AG04450 (cell line): Measurements from ENCODE around the gene L2HGDH. TPM values are rescaled to one million over a fixed set of nuclear protein-coding genes. Genes with fewer than 3 reads are reported as not detected.

ENCODE experiments used
- CTCF ChIA-PET: fragments of 300-600, 350-600 bp; formaldehyde crosslinking; extraction: SDS; loops from one replicate; lab custom pipeline; 2022; ENCODE audit warnings: antibody characterized with exemption, inconsistent platforms; lab: Charles Lee
- POLR2A ChIA-PET: fragments of 350-600 bp; formaldehyde crosslinking; extraction: SDS; loops from one replicate; lab custom pipeline; 2021; ENCODE audit warnings: antibody characterized with exemption, inconsistent platforms; lab: Yijun Ruan, JAX
- DNase-seq: peaks from one replicate; pipeline ENCODE4 v3.0.0-alpha.2; 2011; ENCODE audit warnings: low read depth, low spot score
- H3K27ac ChIP-seq: one replicate; pipeline ENCODE4 v1.5.1; 2012; ENCODE audit warnings: low read depth, low read length, control low read depth
- H3K27me3 ChIP-seq: one replicate; pipeline ENCODE4 v1.6.0; 2012; ENCODE audit warnings: low read length; ENCODE audit not compliant: control insufficient read depth, insufficient read depth
- H3K4me3 ChIP-seq: 2 replicates; pipeline ENCODE4 v1.5.1; 2011; ENCODE audit warnings: mild to moderate bottlenecking, low read depth, low read length, control low read depth
- H3K9me3 ChIP-seq: 2 replicates; pipeline ENCODE4 v1.5.1; 2012; ENCODE audit warnings: low read length; ENCODE audit not compliant: control insufficient read depth, insufficient read depth
- CTCF ChIP-seq: IDR thresholded peaks from 2 replicates; pipeline ENCODE4 v1.5.1; 2011; ENCODE audit warnings: low read depth, low read length, control low read depth, inconsistent platforms
- polyA plus RNA-seq: library from polyadenylated mRNA; depleted of rRNA; stranded (reverse); fragments of >200 nt; gene quantifications from 2 replicates; pipeline ENCODE4 v1.2.3, GENCODE V29; 2011

L2HGDH gene
- polyA plus RNA-seq, 1 experiment = 3.6 TPM

GRCh38 chr14:50263321-50263720, 48.7 kb downstream of the L2HGDH start:
- no peak for TF ChIP-seq CTCF
- no peak overlapping the region for H3K4me3 ChIP-seq
- H3K9me3 ChIP-seq = no peaks in the 10 kb centered on the region
- POLR2A ChIA-PET = no interaction called here
- H3K27me3 ChIP-seq = no peaks in the 10 kb centered on the region
- CTCF ChIA-PET = interaction anchor here (0.7 kb wide), 1 partner anchor 16 kb away, joined by 5 read pairs; no protein-coding TSS in a partner anchor
- no peak for DNase-seq
- H3K27ac ChIP-seq = no peak overlapping the region

- ChIA-PET POLR2A (no interaction called here), CTCF (no interaction called here)
- TF ChIP-seq CTCF = no peak
- H3K9me3 ChIP-seq = no peaks in the 10 kb centered on the region
- no peak overlapping the region for H3K27ac ChIP-seq
- no peaks in the 10 kb centered on the region for H3K27me3 ChIP-seq
- DNase-seq = no peak
- H3K4me3 ChIP-seq = no peak overlapping the region
These were observed 49.2 kb downstream of the L2HGDH start for GRCh38 chr14:50262865-50263264.

GRCh38 chr14:50260511-50260910, 51.5 kb downstream of the L2HGDH start:
- ChIA-PET CTCF (interaction anchor here (0.6 to 3.2 kb wide), 17 partner anchors 9 to 622 kb away, joined by 3 to 12 read pairs (median 3); no protein-coding TSS in a partner anchor), POLR2A (no interaction called here)
- no peaks in the 10 kb centered on the region for H3K9me3 ChIP-seq
- H3K27ac ChIP-seq = no peak overlapping the region
- H3K27me3 ChIP-seq = no peaks in the 10 kb centered on the region
- H3K4me3 ChIP-seq = no peak overlapping the region
- DNase-seq = peak; percentile 15
- TF ChIP-seq CTCF = peak; percentile 69

GRCh38 chr14:50260072-50260471, 52.0 kb downstream of the L2HGDH start:
- DNase-seq = no peak
- H3K27me3 ChIP-seq = no peaks in the 10 kb centered on the region
- ChIA-PET POLR2A (no interaction called here), CTCF (interaction anchor here (0.6 to 3.2 kb wide), 12 partner anchors 10 to 398 kb away, joined by 3 to 12 read pairs (median 3); no protein-coding TSS in a partner anchor)
- TF ChIP-seq CTCF = no peak
- H3K9me3 ChIP-seq = no peaks in the 10 kb centered on the region
- no peak overlapping the region for H3K27ac ChIP-seq
- no peak overlapping the region for H3K4me3 ChIP-seq

- TF ChIP-seq CTCF = no peak
- no peak for DNase-seq
These were observed 54.3 kb downstream of the L2HGDH start for GRCh38 chr14:50257732-50258131.

More at GRCh38 chr14:50257732-50258131, 54.3 kb downstream of the L2HGDH start:
- no peak overlapping the region for H3K4me3 ChIP-seq
- H3K27ac ChIP-seq = no peak overlapping the region
- H3K9me3 ChIP-seq = no peaks in the 10 kb centered on the region
- ChIA-PET CTCF (interaction anchor here (0.8 kb wide), 1 partner anchor 392 kb away, joined by 3 read pairs; no protein-coding TSS in a partner anchor), POLR2A (no interaction called here)
- H3K27me3 ChIP-seq = no peaks in the 10 kb centered on the region
